Measurements from ENCODE around the gene SCN8A.

Gene SCN8A

DNA sequence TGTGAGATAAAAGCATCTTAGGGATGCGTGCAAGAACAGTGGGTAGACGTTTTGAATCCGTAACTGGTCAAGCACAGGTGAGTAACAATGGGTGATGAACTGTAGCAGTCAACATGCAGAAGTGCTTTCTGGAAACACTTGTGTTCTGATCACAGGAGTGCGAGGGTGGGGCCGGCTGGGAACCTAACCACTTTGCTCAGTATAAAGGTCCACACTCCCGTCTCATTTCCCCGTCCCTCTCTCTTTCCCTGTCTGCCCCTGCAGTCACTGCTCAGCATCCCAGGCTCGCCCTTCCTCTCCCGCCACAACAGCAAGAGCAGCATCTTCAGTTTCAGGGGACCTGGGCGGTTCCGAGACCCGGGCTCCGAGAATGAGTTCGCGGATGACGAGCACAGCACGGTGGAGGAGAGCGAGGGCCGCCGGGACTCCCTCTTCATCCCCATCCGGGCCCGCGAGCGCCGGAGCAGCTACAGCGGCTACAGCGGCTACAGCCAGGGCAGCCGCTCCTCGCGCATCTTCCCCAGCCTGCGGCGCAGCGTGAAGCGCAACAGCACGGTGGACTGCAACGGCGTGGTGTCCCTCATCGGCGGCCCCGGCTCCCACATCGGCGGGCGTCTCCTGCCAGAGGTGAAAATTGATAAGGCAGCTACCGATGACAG, 130.4 kb downstream of the SCN8A start:
- peak; percentile 75 for DNase-seq (ENCODE audit: low spot score)

- no peak for DNase-seq (ENCODE audit: low spot score)
Observed at GRCh38 chr12:51722431-51722830, 131.4 kb downstream of the SCN8A start.

DNA sequence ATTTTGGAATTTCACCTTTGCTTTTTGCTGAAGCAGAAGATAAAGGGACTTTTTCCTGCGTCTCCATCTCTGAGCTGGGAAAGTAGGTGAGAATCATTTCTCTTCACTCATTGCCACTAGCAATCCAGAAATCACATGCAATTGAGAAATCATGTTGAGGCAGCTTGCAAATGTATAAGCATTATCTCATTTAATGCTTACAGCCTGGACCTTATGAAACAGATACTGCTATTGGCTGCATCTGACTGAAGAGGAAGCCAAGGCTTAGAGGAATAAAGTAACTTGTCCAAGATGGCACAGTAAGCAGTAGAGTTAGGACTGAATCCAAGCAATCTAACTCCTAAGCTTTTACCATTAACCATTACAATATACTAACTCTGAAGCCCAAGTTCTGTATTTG, 135.1 kb downstream of the SCN8A start:
- no peak for DNase-seq (ENCODE audit: low spot score)

- DNase-seq (ENCODE audit: low spot score) = no peak
Observed at GRCh38 chr12:51726931-51727330, 135.9 kb downstream of the SCN8A start.

GRCh38 chr12:51729331-51729730, 138.3 kb downstream of the SCN8A start:
- no peak for DNase-seq (ENCODE audit: low spot score)

GRCh38 chr12:51730745-51731144, 139.7 kb downstream of the SCN8A start:
- DNase-seq (ENCODE audit: low spot score) = no peak

- no peak for DNase-seq (ENCODE audit: low spot score)
Observed at GRCh38 chr12:51740536-51740935, 149.5 kb downstream of the SCN8A start.

DNA sequence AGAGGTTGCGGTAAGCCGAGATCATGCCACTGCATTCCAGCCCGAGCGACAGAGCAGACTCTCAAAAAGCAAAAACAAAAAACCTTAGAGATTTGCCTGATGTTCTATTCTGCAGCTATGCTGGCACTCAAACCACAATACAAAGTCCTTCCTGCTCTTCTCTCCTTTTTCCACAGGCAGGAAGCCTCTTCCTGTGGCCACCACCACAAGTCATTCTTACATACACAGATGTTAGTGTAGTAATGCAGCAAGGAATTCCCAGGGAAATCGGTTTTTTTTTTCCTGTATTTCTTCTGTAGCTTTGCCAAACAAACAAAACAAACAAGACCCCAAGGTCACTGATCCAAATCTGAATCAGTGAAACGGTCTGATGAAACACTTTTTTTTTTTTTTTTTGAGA, 153.2 kb downstream of the SCN8A start:
- no peak for DNase-seq (ENCODE audit: low spot score)

DNA sequence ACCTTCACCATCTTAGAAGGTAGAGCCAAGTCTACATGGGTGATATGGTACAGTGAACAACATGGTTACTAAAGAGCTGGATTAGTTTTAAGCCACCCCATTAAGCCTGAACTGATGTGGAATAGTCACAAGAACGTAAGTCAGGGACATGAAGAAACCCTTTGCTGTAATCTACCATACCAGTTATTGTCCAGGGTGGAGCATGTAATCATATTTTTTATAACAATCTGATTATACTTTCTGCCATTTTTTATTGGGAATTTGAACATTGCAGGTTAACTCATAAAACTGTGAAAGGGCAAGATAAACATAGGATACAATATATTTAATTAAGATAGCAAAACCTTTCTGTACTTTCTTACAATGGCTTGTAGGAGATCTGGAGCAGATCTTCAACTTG, 153.9 kb downstream of the SCN8A start:
- no peak for DNase-seq (ENCODE audit: low spot score)

DNA sequence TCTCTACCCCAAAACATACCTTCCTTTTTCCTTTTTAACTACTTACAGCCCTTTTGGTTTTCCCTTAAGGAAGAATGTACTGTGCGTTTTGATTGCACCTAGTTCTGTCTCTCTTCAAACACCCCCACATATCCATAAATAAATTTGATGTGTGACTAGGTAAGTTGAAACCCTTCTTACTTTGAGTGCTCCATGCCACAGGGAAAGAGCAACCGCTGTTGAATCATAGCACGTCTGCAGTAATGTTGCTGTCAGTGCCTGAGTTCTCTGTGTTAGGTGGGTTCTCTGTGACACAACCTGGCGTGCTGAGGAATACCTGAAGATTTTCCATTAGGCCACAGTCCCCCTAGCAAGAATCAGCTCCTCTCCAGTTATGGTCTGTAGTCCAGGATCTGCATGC, 155.4 kb downstream of the SCN8A start:
- no peak for DNase-seq (ENCODE audit: low spot score)

- no peak for DNase-seq (ENCODE audit: low spot score)
Observed at GRCh38 chr12:51748235-51748634, 157.2 kb downstream of the SCN8A start.

DNA sequence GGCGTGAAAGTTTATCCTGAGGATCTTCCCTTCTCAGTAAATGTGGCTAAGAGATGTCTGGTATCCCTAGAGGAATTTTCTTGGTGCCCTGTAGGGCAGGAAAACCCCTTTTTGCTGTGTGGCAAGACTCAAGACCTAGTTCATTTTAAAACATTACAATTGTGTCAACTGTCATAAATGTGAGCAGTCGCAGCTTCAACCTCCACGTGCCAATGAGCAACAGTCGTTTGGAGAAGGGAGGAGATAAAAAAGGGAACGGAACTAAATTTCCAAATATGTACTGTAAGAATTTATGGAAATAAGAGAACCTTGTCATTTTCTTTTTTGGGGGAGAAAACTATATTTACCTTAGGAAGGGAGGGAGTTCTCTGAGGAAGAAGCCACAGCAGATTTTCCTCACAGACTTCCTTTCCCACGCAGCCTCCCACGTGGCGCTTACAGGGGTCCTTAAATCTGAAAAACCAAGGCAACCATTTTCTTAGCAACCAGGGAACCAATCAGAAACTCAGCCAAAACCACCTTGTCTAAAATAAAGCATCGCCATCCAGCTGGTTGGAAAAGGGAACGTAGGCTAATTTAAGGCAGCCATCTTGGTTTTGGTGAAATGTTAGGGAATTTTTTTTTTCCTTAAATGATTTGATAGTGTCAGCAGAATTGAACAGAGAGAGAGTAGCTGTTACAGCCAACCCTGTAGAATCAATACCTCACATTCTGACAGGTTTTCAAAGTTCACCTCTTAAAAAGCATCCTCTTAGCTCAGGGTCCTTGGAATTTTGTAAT, 158.4 kb downstream of the SCN8A start:
- DNase-seq (ENCODE audit: low spot score) = no peak

GRCh38 chr12:51749986-51750317, 158.9 kb downstream of the SCN8A start:
- no peak for DNase-seq (ENCODE audit: low spot score)

GRCh38 chr12:51751661-51752060, 160.6 kb downstream of the SCN8A start:
- DNase-seq (ENCODE audit: low spot score) = no peak

GRCh38 chr12:51752234-51752889, 161.3 kb downstream of the SCN8A start:
- DNase-seq (ENCODE audit: low spot score) = no peak

- DNase-seq (ENCODE audit: low spot score) = no peak
Observed at GRCh38 chr12:51753980-51754675, 163.1 kb downstream of the SCN8A start.

DNA sequence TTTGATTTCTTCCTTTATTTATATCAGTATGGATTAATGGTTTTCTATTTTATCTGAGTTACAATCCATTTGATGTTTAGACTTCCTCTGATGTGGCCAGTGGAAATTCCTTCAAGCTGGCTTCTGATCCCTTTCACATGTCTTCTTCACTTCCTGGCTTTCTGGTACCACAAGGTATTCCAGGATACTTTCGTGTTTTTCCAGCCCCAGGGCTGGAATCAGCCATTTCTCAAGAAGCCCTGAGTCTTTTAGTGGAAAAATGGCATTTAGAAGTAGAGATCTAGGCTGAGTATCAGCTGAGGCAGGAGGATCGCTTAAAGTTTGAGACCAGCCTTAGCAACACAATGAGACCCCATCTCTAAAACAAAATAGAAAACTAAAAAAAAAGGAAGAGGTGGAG, 164.2 kb downstream of the SCN8A start:
- no peak for DNase-seq (ENCODE audit: low spot score)

DNA sequence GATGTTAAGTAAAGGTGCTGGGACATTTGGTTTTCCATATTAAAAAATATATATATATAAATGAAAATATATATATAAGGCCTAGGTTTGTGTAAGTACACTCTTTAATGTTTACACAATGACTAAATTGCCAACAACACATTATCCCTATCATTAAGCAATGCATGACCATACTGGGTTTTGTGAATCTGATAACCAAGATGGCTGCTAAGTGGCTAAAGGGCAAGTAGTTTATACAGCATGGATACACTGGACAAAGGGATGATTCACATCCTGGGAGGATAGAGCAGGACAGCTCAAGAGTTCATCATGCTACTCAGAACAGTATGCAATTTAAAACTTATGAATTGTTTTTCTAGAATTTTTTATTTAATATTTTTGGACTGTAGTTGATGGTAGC, 168.1 kb downstream of the SCN8A start:
- DNase-seq (ENCODE audit: low spot score) = no peak

- DNase-seq (ENCODE audit: low spot score) = no peak
Observed at GRCh38 chr12:51759695-51760094, 168.7 kb downstream of the SCN8A start.

- DNase-seq (ENCODE audit: low spot score) = no peak
Observed at GRCh38 chr12:51760231-51760630, 169.2 kb downstream of the SCN8A start.

DNA sequence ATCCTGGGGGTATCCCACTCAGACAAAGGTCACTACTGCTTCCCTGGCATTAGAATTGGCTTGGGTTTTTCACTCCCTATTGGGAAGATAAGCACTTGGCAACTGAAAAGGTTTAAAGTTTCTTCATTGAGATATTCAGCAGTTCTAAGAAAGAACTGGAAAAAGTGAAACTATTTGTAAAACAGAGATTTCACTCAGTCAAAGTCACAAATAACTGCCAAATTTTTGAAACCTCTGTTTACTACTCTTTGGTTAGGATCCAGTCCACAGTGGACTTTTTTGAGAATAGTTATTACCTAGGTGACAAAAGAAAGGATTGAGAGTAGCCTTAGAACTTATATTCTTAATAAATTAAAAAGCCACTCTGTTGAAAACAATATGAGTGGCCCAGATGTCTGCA, 172.7 kb downstream of the SCN8A start:
- DNase-seq (ENCODE audit: low spot score) = no peak

DNA sequence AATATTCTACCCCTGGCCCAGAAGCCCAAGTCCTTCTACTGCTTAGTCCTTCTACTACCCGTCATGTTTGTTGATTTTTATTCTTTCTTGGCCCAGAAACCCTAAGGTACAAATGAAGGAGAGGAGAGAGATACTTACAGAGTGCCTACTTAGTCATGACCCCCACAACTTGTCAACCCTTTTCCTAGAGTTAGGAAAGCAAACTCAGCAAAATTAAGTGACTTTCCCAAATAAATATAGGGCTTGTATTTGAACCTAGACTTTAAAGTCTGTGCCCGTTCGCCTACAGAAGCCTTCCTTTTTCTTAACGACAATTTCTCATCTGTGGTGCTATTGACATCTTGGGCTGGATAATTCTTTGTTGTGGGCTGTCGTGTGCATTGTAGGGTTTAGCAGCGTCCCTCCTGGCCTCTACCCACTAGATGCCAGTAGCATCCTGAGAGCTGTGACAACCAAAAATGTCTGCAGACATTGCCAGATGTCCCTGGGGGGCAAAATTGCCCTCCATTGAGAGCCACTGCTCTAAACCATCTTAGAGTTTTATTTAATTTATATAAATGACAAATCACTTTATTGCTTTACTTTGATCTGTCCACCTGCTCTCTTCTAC, 175.1 kb downstream of the SCN8A start:
- DNase-seq (ENCODE audit: low spot score) = no peak
